Measurements from ENCODE around the gene MMP17.

The MMP17 gene

DNA sequence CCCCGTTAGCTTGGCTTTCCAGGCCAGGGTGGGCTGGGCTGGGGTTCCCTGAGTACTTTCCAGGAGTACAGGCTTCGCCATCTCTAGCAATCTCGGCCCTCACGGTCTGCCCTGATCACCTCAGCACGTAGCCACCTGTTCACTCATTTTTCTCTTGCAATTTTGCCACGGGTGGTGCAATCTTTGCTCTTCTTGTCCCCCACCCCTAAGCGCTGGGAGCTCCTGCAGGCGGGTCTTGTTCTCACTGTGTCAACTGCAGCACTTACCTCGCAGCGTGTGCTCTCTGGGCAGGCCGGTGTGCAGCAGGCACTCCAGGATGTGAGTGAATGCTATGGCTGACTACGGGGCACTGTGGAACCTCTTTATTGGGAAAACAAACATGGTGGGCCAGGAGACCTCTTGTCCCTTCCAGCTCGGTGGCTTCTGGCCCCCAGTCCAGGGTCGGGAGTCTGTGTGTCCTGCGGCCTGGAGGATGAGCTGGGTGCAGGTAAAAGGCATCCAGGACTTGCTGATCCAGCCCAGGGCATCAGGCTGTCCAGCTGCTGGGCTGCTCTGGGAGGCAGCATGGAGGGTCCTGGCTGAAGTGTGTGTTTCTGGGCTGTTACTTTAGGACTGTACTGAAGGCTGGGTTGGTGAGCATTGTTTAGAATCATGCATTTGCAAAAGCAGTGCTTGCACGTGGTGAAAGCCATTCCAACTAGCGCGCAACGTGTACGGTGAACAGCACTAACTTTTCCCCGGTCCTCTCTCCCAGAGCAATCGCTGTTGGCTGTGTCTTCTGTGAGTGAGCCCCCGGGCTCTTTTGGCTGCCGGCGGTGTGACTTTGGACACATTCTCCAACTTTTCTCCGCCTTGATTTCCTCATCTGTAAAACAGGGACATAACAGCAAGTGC is 64.8 kb downstream of the MMP17 start:
- FAIRE-seq: no peak
- DNase-seq (ENCODE audit: insufficient read length, low spot score): no peak

DNA sequence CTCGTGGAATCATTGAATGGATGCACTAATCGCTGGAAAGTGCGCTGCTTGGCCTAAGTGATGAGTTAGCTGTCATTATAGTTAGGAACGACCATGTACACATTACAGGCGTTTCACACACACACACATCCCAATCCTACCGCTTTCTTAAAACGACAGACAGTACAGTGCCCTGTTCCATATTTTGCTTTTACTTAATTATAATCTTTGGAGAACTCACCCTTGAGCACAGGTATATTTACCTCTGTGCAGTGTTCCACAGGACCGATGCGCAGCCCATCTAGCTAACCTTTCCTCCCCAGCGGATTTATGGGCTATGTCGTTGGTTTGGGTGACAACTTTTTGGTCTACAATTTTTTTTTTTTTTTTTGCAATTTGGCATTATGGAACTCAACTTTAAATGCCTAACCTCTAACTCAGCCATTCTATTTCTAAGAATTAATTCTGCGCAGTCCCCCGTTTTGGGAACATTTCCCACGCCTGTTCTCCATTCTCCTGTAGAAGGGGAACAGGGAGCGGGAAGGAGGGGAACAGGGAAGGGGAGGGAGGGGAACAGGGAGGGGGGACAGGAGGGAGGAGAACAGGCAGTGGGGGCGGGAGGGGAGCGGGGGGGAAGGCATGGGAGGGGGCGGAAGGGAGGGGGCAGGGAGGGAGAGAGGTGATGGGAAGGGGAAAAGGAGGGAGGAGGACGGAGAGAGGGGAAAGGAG is 65.6 kb downstream of the MMP17 start:
- no peak for FAIRE-seq
- no peak for DNase-seq (ENCODE audit: insufficient read length, low spot score)

DNA sequence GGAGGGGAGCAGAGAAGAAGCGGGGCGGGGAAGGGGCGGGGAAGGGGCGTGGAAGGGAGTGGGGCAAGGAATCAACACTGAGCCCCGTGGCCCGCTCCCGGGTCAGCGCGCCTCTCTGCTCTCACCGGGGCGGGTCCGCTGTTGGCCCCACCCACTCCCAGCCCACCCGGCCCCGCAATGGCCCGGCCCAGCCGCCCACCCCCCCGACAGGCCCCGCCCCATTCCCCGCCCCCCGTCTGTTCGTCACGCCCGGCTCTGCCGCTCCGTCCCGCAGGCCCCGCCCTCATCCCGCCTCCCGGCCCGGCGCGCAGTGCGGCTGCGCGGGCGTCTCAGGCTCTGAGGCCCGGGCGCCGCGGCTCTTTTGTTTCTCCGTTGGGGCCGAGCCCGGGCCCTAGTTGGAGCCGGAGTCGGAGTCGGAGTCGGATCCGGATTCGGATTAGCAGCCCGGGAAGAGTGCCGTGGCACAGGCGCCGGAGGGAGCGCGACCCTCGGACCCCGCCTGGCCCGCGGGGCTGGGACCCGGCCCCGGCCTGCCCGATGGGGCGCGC is 66.2 kb downstream of the MMP17 start, which contains the start of gene ULK1:
Gene ULK1 (plus strand): TSS at position 310 of the 548 bp plus-strand sequence. CDS start 380 bp downstream, outside the sequence.
- peak; percentile 95 for DNase-seq (ENCODE audit: insufficient read length, low spot score)
- peak; percentile 65 for FAIRE-seq

DNA sequence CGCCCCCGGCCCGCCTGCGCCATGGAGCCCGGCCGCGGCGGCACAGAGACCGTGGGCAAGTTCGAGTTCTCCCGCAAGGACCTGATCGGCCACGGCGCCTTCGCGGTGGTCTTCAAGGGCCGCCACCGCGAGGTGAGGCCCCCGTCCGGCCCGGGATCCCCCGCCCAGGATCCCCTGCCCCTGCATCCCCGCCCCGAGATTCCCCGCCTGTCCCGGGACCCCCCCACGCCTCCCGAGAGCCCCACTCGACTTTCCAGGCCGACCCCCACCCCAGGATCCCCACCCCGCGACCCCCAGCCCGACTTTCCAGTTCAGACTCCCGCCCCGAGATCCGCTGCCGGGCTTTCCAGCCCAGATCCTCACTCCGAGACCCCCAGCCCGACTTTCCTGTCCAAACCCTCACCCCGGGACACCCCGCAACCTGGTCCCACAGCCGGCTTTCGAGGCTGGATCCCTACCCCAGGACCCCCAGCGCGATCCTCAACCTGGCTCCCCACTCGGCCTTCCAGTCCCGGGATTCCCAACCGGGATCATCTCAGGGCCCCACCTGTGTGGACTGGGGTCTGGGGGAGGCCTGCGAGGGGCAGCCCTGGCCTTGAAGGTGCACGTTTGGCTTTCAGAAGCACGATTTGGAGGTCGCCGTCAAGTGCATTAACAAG is 66.9 kb downstream of the MMP17 start:
- no peak for FAIRE-seq

DNA sequence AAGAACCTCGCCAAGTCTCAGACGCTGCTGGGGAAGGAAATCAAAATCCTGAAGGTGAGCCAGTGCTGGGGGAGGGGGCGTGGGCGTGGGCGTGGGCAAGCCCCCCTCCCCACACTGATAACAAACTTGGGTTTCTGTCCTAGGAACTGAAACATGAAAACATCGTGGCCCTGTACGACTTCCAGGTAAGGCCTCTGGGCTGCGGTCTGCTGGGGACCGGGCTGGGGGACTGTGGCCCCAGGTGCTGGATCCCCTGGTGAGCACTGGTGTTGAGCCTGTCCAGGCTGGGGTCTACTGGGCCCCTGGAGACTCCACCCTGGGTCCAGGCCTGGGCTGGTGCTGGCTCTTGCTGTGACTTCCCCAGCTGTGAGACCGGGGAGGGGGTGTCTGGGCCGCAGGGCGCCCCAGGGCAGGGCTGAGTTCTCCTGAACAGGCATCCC is 67.5 kb downstream of the MMP17 start:
- no peak for DNase-seq (ENCODE audit: insufficient read length, low spot score)
- FAIRE-seq: no peak

More for the DNA sequence above, 66.9 kb downstream of the MMP17 start:
- DNase-seq (ENCODE audit: insufficient read length, low spot score): no peak

DNA sequence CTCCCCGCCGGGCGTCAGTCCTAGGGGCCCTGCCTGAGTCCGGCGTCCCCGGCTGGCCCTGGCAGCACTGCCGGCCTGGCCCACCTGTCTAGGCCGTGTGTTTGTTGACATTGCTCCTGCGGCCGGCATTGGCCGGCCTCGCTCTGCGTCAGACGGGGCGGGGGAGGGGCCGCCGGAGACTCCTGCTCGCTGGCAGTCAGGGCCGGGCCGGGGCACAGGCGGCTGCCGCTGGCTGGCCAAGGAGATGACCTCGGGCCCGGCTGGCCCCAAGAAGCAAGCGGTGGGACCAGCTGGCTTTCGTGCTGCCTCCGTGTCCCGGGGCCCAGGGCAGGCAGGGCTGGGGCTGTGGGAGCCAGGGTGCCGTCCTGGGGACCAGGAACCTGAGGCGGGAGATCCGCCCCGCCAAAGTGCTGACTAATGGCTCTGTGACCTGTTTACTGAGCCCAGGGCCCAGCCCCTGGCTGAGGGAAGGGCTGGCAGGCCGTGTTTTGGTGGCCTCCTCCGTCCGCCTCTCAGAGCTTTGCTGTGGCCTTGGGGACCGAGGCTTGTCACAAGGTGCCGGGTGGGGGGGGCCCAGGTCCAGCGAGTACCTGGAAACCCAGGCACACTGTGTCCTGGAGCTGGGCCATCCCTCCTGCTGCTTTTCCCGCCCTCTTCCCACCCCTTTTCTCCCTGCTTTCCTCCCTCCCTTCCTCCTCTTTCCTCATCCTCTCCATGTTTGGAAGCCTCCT is 68.1 kb downstream of the MMP17 start:
- DNase-seq (ENCODE audit: insufficient read length, low spot score) (peak; percentile 89), FAIRE-seq (peak; percentile 40)

DNA sequence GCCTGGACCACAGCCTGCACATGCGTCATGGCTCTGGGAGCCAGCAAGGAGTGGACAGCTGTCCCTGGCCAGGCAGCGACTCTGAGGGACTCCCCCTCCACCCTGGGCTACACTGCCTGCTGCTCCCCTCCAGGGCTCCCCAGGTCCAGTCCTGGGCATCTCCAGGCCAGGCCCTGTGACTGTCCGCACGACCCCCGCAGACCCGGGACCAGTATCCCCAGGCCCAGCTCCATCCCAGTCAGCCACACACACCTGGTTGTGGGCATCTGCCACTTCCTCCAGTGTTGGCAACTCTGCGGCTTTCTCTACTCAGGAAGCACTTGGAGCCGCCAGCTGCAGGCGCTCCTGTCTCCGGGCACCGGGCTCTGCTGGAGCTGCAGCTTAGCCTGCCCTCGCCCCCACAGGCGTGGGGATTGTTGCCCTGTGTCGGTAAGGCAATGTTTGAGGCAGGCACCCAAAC is 68.6 kb downstream of the MMP17 start:
- no peak for DNase-seq (ENCODE audit: insufficient read length, low spot score)
- FAIRE-seq: no peak

DNA sequence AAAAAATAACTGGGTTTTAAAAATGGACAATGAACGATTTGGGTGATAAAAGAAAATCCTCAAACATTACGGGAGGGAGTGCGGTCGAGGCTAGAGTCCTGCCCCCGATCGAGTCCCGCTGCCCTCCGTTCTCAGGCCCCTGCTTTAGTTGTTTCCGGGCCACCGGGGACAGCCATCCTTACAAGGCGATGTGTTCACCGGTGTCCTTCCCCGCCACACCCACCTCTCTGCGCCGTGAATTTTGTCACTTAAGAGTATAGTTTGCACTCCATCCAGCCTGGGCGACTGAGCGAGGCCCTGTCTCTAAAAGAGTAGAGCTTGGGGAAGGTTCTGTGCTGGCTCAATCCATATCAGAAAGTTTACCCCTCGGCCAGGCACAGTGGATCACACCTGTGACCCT is 69.1 kb downstream of the MMP17 start:
- FAIRE-seq (no peak), DNase-seq (ENCODE audit: insufficient read length, low spot score) (no peak)

DNA sequence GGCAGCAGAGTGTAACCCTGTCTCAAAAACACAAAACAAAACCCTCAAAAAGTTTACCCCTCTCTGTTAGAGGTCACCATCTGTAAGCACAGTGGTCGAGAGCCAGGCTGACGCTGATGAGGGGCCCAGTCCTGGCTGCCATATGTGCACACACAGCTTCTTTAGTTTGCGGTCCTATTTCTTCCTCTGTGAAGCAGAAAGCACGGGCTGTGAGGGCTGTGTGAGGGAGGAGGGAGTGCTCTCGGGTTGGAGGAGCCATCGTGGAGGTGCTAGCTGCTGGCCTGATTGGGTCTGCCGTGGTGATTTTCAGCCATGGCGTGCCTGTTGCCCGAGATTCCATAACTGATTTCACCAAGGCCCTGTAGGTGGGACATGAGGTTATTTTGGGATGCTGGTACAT is 69.7 kb downstream of the MMP17 start:
- FAIRE-seq: no peak

DNA sequence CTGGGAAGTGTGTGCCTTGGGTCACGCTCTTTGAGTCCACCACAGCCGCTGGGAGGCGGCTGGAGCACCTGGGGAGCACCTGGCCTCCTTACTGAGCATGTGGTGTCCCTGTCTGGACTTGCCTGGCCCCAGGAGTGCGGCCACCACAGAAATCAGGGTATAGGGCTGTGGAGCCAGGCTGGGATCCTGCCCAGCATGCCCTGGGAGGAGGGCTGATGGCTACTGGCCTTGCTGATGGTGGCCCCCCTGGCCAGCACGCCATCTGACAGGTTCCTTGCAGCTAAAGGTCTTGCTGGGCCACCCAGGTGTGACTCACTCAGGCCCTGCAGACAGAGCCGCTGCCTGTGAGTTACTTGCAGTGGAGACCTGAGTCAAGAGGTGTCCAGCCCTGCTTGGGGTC is 72.2 kb downstream of the MMP17 start:
- DNase-seq (ENCODE audit: insufficient read length, low spot score) (no peak), FAIRE-seq (no peak)

More for the DNA sequence above, 69.7 kb downstream of the MMP17 start:
- no peak for DNase-seq (ENCODE audit: insufficient read length, low spot score)

All from HTR-8/SVneo (cell line).